ENCODE data around the gene EFNA5. TPM values are rescaled to one million over a fixed set of nuclear protein-coding genes. Genes with fewer than 3 reads are reported as not detected.

EFNA5 gene
- total and polyA plus RNA-seq, 2 donors from 2014 or later = 5.9 to 54.4 TPM

- intact Hi-C loops (cut with DNase I) = no loop called here
- Histone ChIP-seq H3K27ac (ENCODE audit: low read depth in 2 of 2, low read length in 2 of 2) (no peak overlapping the region), H3K27me3 (ENCODE audit: control insufficient read depth, insufficient read depth, low read length) (no peaks in the 10 kb centered on the region), H3K9me3 (ENCODE audit: control insufficient read depth in 2 of 3, insufficient read depth in 1 of 3, low read length in 3 of 3) (no peaks in the 10 kb centered on the region), H3K4me1 (ENCODE audit: control insufficient read depth in 2 of 3, insufficient read depth in 2 of 3, low read depth in 1 of 3, low read length in 3 of 3) (no peaks in the 10 kb centered on the region), H3K36me3 (ENCODE audit: control insufficient read depth in 2 of 3, insufficient read depth in 3 of 3, low read length in 3 of 3) (no peaks in the 10 kb centered on the region), H3K9ac (ENCODE audit: low read length in 3 of 3) (no peak overlapping the region), H3K4me3 (ENCODE audit: low read length in 3 of 3) (no peak overlapping the region)
- DNase-seq (no peak), FAIRE-seq (no peak)
- no peak for TF ChIP-seq CTCF (IDR thresholded peaks at IDR 0.05; ENCODE audit: borderline replicate concordance, extremely low read depth, insufficient read depth)
Observed at GRCh38 chr5:107634981-107635848, 35.5 kb downstream of the EFNA5 start.

GRCh38 chr5:107633171-107633901 lies 37.4 kb downstream of the EFNA5 start:
- DNase-seq (no peak), FAIRE-seq (no peak)
- no peak for TF ChIP-seq CTCF (IDR thresholded peaks at IDR 0.05; ENCODE audit: borderline replicate concordance, extremely low read depth, insufficient read depth)
- no peak overlapping the region for H3K9ac ChIP-seq (ENCODE audit: low read length in 3 of 3)
- H3K27me3 ChIP-seq (ENCODE audit: control insufficient read depth, insufficient read depth, low read length) = no peaks in the 10 kb centered on the region
- intact Hi-C loops (cut with DNase I) = no loop called here
- H3K27ac ChIP-seq (ENCODE audit: low read depth in 2 of 2, low read length in 2 of 2) = no peak overlapping the region
- no peak overlapping the region for H3K4me3 ChIP-seq (ENCODE audit: low read length in 3 of 3)
- H3K4me1 ChIP-seq (ENCODE audit: control insufficient read depth in 2 of 3, insufficient read depth in 2 of 3, low read depth in 1 of 3, low read length in 3 of 3) = no peaks in the 10 kb centered on the region
- no peaks in the 10 kb centered on the region for H3K9me3 ChIP-seq (ENCODE audit: control insufficient read depth in 2 of 3, insufficient read depth in 1 of 3, low read length in 3 of 3)
- no peaks in the 10 kb centered on the region for H3K36me3 ChIP-seq (ENCODE audit: control insufficient read depth in 2 of 3, insufficient read depth in 3 of 3, low read length in 3 of 3)

- Histone ChIP-seq H3K27me3 (ENCODE audit: control insufficient read depth, insufficient read depth, low read length) (no peaks in the 10 kb centered on the region), H3K36me3 (ENCODE audit: control insufficient read depth in 2 of 3, insufficient read depth in 3 of 3, low read length in 3 of 3) (no peaks in the 10 kb centered on the region), H3K4me1 (ENCODE audit: control insufficient read depth in 2 of 3, insufficient read depth in 2 of 3, low read depth in 1 of 3, low read length in 3 of 3) (no peaks in the 10 kb centered on the region), H3K9ac (ENCODE audit: low read length in 3 of 3) (no peak overlapping the region), H3K9me3 (ENCODE audit: control insufficient read depth in 2 of 3, insufficient read depth in 1 of 3, low read length in 3 of 3) (no peaks in the 10 kb centered on the region), H3K4me3 (ENCODE audit: low read length in 3 of 3) (no peak overlapping the region), H3K27ac (ENCODE audit: low read depth in 2 of 2, low read length in 2 of 2) (no peak overlapping the region)
- FAIRE-seq (no peak), DNase-seq (no peak)
- intact Hi-C loops (cut with DNase I) = no loop called here
- no peak for TF ChIP-seq CTCF (IDR thresholded peaks at IDR 0.05; ENCODE audit: borderline replicate concordance, extremely low read depth, insufficient read depth)
Observed at GRCh38 chr5:107631805-107632362, 38.9 kb downstream of the EFNA5 start.

All from kidney (tissue), 14 donors.